ENCODE measurements around the gene TRIM39. TPM values are rescaled to one million over a fixed set of nuclear protein-coding genes. Genes with fewer than 3 reads are reported as not detected.
"Not testable (repeated sequence)": the region's sequence is repeated elsewhere in the genome, so short reads cannot be mapped to it uniquely, and the experiment has no call there.

The TRIM39 gene
- total RNA-seq, 4 donors from 2014 or later = 3.2 to 29.7 (median 18.7) TPM

- H3K4me3 ChIP-seq = no peak overlapping the region
- no peaks in the 10 kb centered on the region for H3K9me3 ChIP-seq
- no peak for DNase-seq
- no peak overlapping the region for H3K27ac ChIP-seq
- H3K36me3 ChIP-seq = no peaks in the 10 kb centered on the region
- intact Hi-C loops (cut with DNase I; ENCODE audit: low total_unique reads) = no loop called here
- TF ChIP-seq POLR2A (IDR thresholded peaks at IDR 0.05) = no peak
- TF ChIP-seq CTCF (IDR thresholded peaks at IDR 0.05) = no peak
- H3K4me1 ChIP-seq = no peaks in the 10 kb centered on the region
- H3K27me3 ChIP-seq = no peaks in the 10 kb centered on the region
Measured at GRCh38 chr6:30361661-30362060, 34.9 kb downstream of the TRIM39 start.

- no peaks in the 10 kb centered on the region for H3K27me3 ChIP-seq
Measured at GRCh38 chr6:30363459-30363858, 36.7 kb downstream of the TRIM39 start.

GRCh38 chr6:30364591-30364990 is 37.9 kb downstream of the TRIM39 start:
- intact Hi-C loops (cut with DNase I; ENCODE audit: low total_unique reads) = no loop called here
- DNase-seq = no peak
- H3K9me3 ChIP-seq = no peaks in the 10 kb centered on the region
- H3K27ac ChIP-seq = no peak overlapping the region
- H3K4me3 ChIP-seq = no peak overlapping the region
- no peak for TF ChIP-seq POLR2A (IDR thresholded peaks at IDR 0.05)
- no peak for TF ChIP-seq CTCF (IDR thresholded peaks at IDR 0.05)
- no peaks in the 10 kb centered on the region for H3K4me1 ChIP-seq
- no peaks in the 10 kb centered on the region for H3K36me3 ChIP-seq
- no peaks in the 10 kb centered on the region for H3K27me3 ChIP-seq

More at GRCh38 chr6:30363459-30363858, 36.7 kb downstream of the TRIM39 start:
- no peak overlapping the region for H3K27ac ChIP-seq
- H3K4me1 ChIP-seq = no peaks in the 10 kb centered on the region
- no peak overlapping the region for H3K4me3 ChIP-seq
- H3K9me3 ChIP-seq = no peaks in the 10 kb centered on the region
- TF ChIP-seq CTCF (IDR thresholded peaks at IDR 0.05) (no peak), POLR2A (IDR thresholded peaks at IDR 0.05) (no peak)
- no peak for DNase-seq
- H3K36me3 ChIP-seq = no peaks in the 10 kb centered on the region
- intact Hi-C loops (cut with DNase I; ENCODE audit: low total_unique reads) = no loop called here

GRCh38 chr6:30369280-30369679 is 42.6 kb downstream of the TRIM39 start:
- H3K36me3 ChIP-seq; H3K4me1 ChIP-seq; H3K9me3 ChIP-seq; DNase-seq; intact Hi-C loops (cut with DNase I; ENCODE audit: low total_unique reads); H3K27me3 ChIP-seq; H3K4me3 ChIP-seq; H3K27ac ChIP-seq: not testable (repeated sequence)

GRCh38 chr6:30378290-30378937 is 51.7 kb downstream of the TRIM39 start:
- H3K36me3 ChIP-seq = no peaks in the 10 kb centered on the region
- TF ChIP-seq POLR2A (IDR thresholded peaks at IDR 0.05) (no peak), CTCF (IDR thresholded peaks at IDR 0.05) (no peak)

GRCh38 chr6:30380464-30380863 is 53.7 kb downstream of the TRIM39 start:
- Histone ChIP-seq H3K4me3 (no peak overlapping the region), H3K9me3 (no peaks in the 10 kb centered on the region), H3K4me1 (no peaks in the 10 kb centered on the region), H3K27me3 (peaks cover 0 to 4% of the 10 kb centered on the region in 2 donors), H3K27ac (no peak overlapping the region), H3K36me3 (no peaks in the 10 kb centered on the region)
- no peak for DNase-seq
- intact Hi-C loops (cut with DNase I; ENCODE audit: low total_unique reads) = no loop called here
- no peak for TF ChIP-seq CTCF (IDR thresholded peaks at IDR 0.05)
- no peak for TF ChIP-seq POLR2A (IDR thresholded peaks at IDR 0.05)

More at GRCh38 chr6:30378290-30378937, 51.7 kb downstream of the TRIM39 start:
- peaks cover 0 to 1% of the 10 kb centered on the region in 2 donors for H3K27me3 ChIP-seq
- H3K4me1 ChIP-seq = no peaks in the 10 kb centered on the region
- no peak for DNase-seq
- intact Hi-C loops (cut with DNase I; ENCODE audit: low total_unique reads) = no loop called here
- H3K27ac ChIP-seq = no peak overlapping the region
- H3K9me3 ChIP-seq = no peaks in the 10 kb centered on the region
- H3K4me3 ChIP-seq = no peak overlapping the region

All from uterus (tissue), 4 donors.